Cardiac muscle cell (in vitro differentiated cells and primary cell): ENCODE measurements around the gene GAS7. TPM values are rescaled to one million over a fixed set of nuclear protein-coding genes. Genes with fewer than 3 reads are reported as not detected.

Experiments used
- DNase-seq, 2 donors: peaks; one replicate each; pipeline versions ENCODE4 v3.0.0 to v3.0.0-alpha.2; 2010 to 2017; ENCODE audit warnings: low read depth in 1 of 2, low spot score in 1 of 2
- H3K27ac ChIP-seq: fragments of 200-600 bp; sonication (generic); 2 replicates; pipeline ENCODE4 v1.5.1; 2016
- H3K27me3 ChIP-seq: fragments of 200-600 bp; sonication (generic); 2 replicates; pipeline ENCODE4 v1.6.0; 2016; ENCODE audit warnings: control low read depth
- H3K36me3 ChIP-seq: fragments of 200-600 bp; sonication (generic); 2 replicates; pipeline ENCODE4 v1.5.1; 2016; ENCODE audit warnings: control low read depth
- H3K4me1 ChIP-seq: fragments of 200-600 bp; sonication (generic); 2 replicates; pipeline ENCODE4 v1.8.1; 2017; ENCODE audit warnings: low read depth, mild to moderate bottlenecking, mixed run types
- H3K4me3 ChIP-seq: fragments of 200-600 bp; sonication (generic); 2 replicates; pipeline ENCODE4 v1.5.1; 2016; ENCODE audit warnings: mild to moderate bottlenecking
- H3K9me3 ChIP-seq: fragments of 200-600 bp; sonication (generic); 2 replicates; pipeline ENCODE4 v1.5.1; 2017; ENCODE audit warnings: low read depth, mild to moderate bottlenecking, control low read depth
- CTCF ChIP-seq: IDR thresholded peaks from 2 replicates; pipeline ENCODE4 v1.5.1; 2012; ENCODE audit warnings: low read depth, mild to moderate bottlenecking, low read length
- polyA plus RNA-seq: library from polyadenylated mRNA; unstranded; fragments of >200 nt; fragmentation: Nextera tagmentation; extraction: Ambion mirVana; gene quantifications from 2 replicates; pipeline ENCODE4 v1.2.1, GENCODE V29; 2016
- total RNA-seq: library from RNA; depleted of rRNA; stranded (reverse); fragments of >200 nt; gene quantifications from 2 replicates; pipeline ENCODE4 v1.2.3, GENCODE V29; 2016

The GAS7 gene
- total and polyA plus RNA-seq, 2 experiments from 2014 or later: 6.1 to 13.5 TPM

- H3K4me1 ChIP-seq: peaks cover 11% of the 10 kb centered on the region
- H3K27ac ChIP-seq: no peak overlapping the region
- H3K4me3 ChIP-seq: no peak overlapping the region
- H3K9me3 ChIP-seq: no peaks in the 10 kb centered on the region
- H3K36me3 ChIP-seq: no peaks in the 10 kb centered on the region
- peak; percentile 26 to 71 for DNase-seq
- TF ChIP-seq CTCF: no peak
- no peaks in the 10 kb centered on the region for H3K27me3 ChIP-seq
Observed at GRCh38 chr17:10171581-10171981, 26.8 kb downstream of the GAS7 start.

- H3K27me3 ChIP-seq: no peaks in the 10 kb centered on the region
- DNase-seq: peak in 1 of 2 donors; percentile 37
- no peak overlapping the region for H3K27ac ChIP-seq
- no peak overlapping the region for H3K4me3 ChIP-seq
- H3K4me1 ChIP-seq: peaks cover 11% of the 10 kb centered on the region
- H3K36me3 ChIP-seq: no peaks in the 10 kb centered on the region
- no peak for TF ChIP-seq CTCF
- no peaks in the 10 kb centered on the region for H3K9me3 ChIP-seq
Observed at GRCh38 chr17:10171122-10171571, 27.3 kb downstream of the GAS7 start.

- no peaks in the 10 kb centered on the region for H3K36me3 ChIP-seq
- H3K27ac ChIP-seq: no peak overlapping the region
- no peaks in the 10 kb centered on the region for H3K9me3 ChIP-seq
- DNase-seq: no peak
- no peak overlapping the region for H3K4me3 ChIP-seq
- no peak for TF ChIP-seq CTCF
- H3K4me1 ChIP-seq: peaks cover 11% of the 10 kb centered on the region
- H3K27me3 ChIP-seq: no peaks in the 10 kb centered on the region
Observed at GRCh38 chr17:10170233-10170632, 28.2 kb downstream of the GAS7 start.

GRCh38 chr17:10169290-10169689, 29.1 kb downstream of the GAS7 start:
- Histone ChIP-seq H3K27ac (no peak overlapping the region), H3K4me3 (no peak overlapping the region), H3K9me3 (no peaks in the 10 kb centered on the region), H3K36me3 (no peaks in the 10 kb centered on the region), H3K27me3 (no peaks in the 10 kb centered on the region), H3K4me1 (peaks cover 11% of the 10 kb centered on the region)
- no peak for TF ChIP-seq CTCF
- no peak for DNase-seq

- Histone ChIP-seq H3K36me3 (no peaks in the 10 kb centered on the region), H3K4me1 (peaks cover 3% of the 10 kb centered on the region), H3K27me3 (no peaks in the 10 kb centered on the region), H3K27ac (no peak overlapping the region), H3K4me3 (no peak overlapping the region), H3K9me3 (no peaks in the 10 kb centered on the region)
- DNase-seq: no peak
- no peak for TF ChIP-seq CTCF
Observed at GRCh38 chr17:10166176-10166935, 32.0 kb downstream of the GAS7 start.
